ENCODE results near the gene TMEM178B.
"Not testable (repeated sequence)": the region's sequence is repeated elsewhere in the genome, so short reads cannot be mapped to it uniquely, and the experiment has no call there.

Gene TMEM178B

GRCh38 chr7:141397236-141398163 lies 323.6 kb downstream of the TMEM178B start:
- DNase-seq, result no peak

- no peak for DNase-seq
Measured at GRCh38 chr7:141400356-141400755, 326.5 kb downstream of the TMEM178B start.

GRCh38 chr7:141402277-141402996 lies 328.6 kb downstream of the TMEM178B start:
- no peak for DNase-seq

DNA sequence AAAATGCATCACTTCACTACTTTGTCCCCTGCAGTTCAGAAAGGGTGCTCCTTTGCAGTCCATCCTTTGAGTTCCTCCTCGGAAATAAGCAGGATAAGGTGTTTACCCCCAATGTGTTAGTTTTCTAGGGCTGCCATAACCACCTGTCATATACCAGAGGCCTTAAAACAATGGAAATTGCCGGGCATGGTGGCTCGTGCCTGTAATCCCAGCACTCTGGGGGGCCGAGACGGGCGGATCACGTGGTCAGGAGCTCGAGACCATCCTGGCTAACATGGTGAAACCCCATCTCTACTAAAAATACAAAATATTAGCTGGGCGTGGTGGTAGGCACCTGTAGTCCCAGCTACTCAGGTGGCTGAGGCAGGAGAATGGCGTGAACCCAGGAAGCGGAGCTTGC lies 330.0 kb downstream of the TMEM178B start:
- not testable (repeated sequence) for DNase-seq

- DNase-seq, result no peak
Measured at GRCh38 chr7:141406347-141406746, 332.5 kb downstream of the TMEM178B start.

DNA sequence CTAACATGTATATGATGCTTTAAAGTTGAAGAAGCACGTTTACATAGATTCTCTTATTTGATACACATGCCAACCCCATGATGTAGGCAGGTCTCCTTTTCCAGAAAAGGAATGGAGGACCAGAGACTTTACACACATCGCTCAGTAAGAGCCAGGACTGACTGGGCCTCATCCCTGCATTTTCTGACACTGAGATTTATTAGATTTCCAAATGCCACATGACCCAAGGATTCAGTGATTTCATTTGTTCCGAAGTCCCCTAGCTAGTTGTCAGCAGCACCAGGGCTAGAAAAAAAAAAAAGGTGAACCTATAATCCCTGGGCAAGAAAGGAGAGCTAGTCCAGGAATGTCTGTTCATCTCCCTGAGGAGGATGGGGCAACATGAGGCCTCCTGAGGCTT lies 334.0 kb downstream of the TMEM178B start:
- no peak for DNase-seq

DNA sequence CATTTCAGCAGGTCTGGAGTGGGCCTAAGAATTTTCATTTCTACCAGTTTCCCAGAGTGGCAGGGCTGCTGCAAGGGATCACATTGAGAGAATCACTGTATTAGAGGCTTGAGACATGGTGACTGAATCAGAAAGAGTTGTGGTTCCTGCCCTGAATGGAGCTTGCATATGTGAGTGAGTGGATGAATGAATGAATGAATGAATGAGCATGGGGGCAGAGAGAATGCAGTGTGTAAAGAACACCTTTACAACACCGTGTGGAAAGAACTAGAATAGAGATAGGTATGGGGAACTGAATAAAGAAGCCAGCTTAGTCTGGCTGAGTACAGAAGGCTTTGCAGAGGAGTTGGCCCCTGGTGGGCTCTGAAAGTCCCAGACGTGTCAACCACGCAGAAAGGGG lies 334.6 kb downstream of the TMEM178B start:
- no peak for DNase-seq

GRCh38 chr7:141409219-141409618 lies 335.4 kb downstream of the TMEM178B start:
- no peak for DNase-seq

GRCh38 chr7:141409801-141410329 lies 336.0 kb downstream of the TMEM178B start:
- DNase-seq, result no peak

- DNase-seq, result no peak
Measured at GRCh38 chr7:141410353-141411000, 336.6 kb downstream of the TMEM178B start.

DNA sequence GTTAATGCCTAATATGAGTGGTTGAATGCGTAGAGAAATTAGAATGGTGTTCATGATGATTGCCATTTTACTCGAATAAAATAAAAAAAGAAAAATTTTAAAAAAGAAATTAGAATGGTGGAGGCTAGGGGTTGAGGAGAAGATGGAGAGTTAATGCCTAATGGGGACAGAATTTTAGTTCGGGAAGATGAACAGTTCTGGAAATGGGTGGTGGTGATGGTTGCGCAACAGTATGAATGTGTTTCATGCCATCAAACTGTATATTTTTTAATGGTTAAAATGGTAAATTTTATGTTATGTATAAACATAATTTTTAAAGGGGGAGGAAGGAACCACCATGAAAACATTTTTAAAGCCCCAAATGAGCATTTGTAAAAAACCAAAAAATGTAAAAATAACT lies 337.3 kb downstream of the TMEM178B start:
- no peak for DNase-seq

- DNase-seq, result no peak
Measured at GRCh38 chr7:141415999-141416398, 342.1 kb downstream of the TMEM178B start.

DNA sequence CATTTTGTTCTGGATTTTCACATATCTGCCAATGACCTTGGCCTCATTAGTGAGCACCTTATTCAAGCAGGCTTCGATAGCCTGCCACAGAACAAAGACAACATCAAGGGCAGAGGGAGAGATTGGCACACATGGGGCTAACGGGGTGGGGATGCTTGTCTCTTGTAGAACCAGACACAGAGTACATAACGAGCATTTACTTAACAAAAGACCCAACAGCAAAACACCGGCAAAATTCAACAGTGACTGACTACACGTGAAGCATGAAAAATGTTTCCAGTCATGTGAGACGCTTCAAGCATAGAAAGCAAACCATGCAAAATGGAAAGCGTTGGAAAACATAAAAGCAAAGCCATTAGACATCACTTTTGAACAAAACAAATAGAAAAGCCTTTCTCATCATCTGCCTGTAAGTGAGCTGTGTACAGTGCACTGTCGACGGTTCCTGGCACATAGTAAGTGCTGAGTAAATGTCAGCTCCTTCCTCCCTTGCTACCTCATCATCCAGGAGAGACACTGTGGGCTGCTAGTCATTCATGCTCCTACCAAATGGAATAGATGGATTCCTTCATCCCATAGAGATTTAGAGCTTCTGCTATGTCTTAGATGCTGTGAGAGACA lies 342.9 kb downstream of the TMEM178B start:
- no peak for DNase-seq

DNA sequence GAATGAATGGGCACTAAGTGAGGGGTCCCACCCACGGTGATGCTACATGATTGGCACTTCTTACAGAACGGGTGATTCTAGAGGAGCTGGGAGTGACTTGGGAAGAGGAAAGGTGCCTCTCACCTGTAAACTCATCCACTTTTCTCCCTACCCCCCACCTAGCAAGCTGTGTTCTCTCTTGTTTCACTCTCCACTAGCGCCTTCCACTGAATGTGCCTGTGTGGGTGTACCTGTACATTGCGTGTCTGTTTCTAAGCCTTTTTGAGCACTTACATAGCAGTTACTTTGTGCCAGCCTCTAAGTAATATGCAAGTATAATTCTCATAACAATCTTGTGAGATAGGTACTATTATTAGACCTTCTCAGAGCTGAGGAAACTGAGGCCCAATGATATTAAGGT lies 343.6 kb downstream of the TMEM178B start:
- DNase-seq, result no peak

GRCh38 chr7:141418066-141418465 lies 344.2 kb downstream of the TMEM178B start:
- DNase-seq, result no peak

GRCh38 chr7:141421306-141421705 lies 347.4 kb downstream of the TMEM178B start:
- no peak for DNase-seq

DNA sequence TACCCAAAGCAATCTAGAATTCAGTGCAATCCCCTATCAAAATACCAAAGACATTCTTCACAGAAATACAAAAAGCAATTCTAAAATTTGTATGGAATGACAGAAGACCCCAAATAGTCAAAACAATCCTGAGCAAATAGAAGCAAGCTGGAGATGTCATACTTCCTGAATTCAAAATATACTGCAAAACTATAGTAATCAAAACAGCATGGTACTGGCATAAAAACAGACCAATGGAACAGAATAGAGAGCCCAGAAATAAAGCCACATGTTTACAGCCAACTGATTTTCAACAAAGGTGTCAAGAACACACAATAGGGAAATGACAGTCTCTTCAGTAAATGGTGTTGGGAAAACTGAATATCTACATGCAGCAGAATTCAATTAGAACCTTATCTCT lies 353.3 kb downstream of the TMEM178B start:
- DNase-seq, result no peak

- DNase-seq, result no peak
Measured at GRCh38 chr7:141430455-141431139, 356.7 kb downstream of the TMEM178B start.

DNA sequence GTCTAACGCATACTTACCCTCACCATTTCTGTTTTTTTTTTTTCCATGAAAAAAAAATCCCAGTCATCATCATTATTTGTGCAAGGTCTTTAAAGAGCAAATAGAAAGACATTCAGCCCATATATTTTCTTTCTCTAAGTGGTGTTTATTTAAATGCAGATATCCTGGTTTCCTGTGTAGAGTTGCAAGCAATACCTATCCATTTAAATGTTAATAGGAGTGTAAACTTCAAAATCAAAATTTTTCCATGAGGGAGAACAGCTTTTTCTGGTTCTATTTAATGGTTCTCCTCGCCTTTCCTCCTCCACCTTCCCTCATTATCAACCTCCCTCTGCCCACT lies 357.2 kb downstream of the TMEM178B start:
- DNase-seq, result no peak

- no peak for DNase-seq
Measured at GRCh38 chr7:141431711-141432110, 357.8 kb downstream of the TMEM178B start.

DNA sequence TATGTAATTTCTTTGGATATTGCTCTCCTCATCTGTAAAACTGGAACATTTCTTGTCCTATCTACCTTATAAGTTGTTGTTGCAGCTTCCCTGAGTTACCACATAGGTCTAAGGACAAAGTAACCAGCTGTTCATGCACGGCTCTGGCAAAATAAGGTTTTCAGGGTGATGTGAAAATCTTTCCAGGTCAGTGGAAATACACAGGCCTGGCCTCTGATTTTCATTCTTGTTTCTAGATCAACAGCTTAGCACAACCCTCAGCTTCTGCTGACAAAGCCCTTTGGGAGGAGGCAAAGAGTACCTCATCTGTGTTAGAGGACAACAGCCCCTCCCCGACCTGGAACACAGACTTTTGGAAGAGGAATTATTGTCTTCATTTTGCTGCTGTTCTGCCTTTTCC lies 359.8 kb downstream of the TMEM178B start:
- no peak for DNase-seq

GRCh38 chr7:141436139-141436538 lies 362.3 kb downstream of the TMEM178B start:
- no peak for DNase-seq

All from activated CD4-positive, alpha-beta T cell treated with anti-CD3 and anti-CD28 coated beads for 1 hour (primary cell).